OCI-M2 (cell line): ENCODE data around the gene USP6NL.

Experiments
- DNase-seq: peaks from one replicate; lab custom pipeline; 2025; ENCODE audit not compliant: unreplicated experiment; lab: John Stamatoyannopoulos, UW

The USP6NL gene

GRCh38 chr10:11429439-11430052, 181.9 kb downstream of the USP6NL start:
- no peak for DNase-seq

DNA sequence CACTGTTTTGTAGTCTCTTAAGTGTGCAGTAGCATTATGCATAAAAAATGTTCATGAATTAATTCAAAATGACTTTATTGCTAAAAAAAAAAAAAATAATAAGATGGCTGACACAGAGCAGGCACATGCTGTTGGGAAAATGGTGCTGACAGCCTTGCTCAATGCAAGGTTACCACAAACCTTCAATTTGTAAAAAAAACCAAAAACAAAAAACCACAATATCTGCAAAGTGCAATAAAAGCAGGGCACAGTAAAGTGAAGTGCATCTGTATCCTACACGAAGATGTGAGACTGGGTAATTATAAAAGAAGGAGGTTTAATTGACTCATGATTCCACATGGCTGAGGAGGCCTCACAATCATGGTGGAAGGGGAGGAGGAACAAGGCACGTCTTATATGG, 185.8 kb downstream of the USP6NL start:
- no peak for DNase-seq

DNA sequence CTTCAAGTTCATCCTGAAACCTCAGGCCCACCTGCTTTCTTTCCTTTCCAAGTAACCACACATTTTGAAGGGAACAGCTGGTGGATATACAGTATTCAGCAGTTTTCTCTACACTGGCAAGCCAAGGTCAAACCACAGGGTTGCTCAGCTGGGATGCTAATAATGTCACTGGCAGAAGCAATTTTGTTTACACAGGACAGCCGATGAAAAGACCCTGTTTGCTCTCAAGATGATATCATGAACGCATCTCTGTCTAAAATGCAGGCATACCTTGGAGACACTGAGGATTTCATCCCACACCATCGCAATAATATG, 186.2 kb downstream of the USP6NL start:
- no peak for DNase-seq

DNA sequence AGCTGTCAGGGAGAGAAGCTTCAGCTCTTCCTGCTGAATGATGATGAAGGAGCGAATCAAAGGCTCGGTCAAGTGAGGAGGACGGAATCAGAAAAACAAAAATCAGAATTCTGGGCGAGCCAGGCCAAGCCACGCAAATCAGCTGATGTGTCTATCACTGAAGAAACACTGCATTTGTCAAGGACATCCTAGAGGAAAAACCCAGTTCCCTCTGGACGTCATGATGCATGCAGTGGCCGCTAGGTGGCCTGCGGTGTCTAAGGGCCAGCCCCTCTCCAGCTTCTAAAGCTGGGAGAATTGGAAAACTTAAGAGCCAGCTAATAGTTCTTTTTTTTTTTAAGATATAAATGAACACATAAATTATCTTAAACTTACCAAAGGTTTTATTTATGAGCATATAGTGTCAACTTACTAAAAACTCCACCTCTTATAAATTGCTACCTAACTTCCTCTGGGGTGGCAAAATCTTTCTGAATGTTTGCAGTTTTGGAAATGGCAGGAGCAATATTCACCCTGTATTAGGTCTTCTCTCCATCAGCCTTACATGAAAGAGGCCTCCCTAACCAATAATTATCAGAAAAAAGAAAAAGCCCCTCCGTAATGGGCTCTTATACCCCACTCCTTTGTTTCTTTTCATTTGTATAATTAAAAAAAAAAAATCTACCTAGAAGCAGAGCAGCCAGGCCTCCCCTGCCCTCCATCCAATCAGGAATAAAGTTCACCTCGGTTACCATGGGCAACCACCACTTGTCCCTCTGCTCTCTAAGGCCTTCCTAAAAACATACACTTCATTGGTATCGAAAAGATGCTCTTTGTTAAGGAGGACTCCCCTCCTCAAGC, 186.8 kb downstream of the USP6NL start:
- DNase-seq, result peak; percentile 9

DNA sequence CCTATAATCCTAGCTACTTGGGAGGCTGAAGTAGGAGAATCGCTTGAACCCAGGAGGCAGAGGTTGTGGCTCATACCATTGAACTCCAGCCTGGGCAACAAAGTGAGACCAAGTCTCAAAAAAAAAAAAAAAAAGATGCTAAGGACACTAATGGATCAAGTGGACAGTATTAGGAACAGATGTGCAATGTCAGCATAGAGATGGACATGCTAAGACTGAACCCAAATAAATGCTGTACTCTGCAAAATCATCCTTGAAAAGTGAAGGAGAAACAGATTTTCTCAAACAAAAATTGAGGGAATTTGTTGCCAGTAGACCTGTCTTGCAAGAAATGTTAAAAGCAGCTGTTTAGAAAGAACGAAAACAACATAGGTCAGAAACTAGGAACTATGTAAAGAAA, 194.5 kb downstream of the USP6NL start:
- no peak for DNase-seq

DNA sequence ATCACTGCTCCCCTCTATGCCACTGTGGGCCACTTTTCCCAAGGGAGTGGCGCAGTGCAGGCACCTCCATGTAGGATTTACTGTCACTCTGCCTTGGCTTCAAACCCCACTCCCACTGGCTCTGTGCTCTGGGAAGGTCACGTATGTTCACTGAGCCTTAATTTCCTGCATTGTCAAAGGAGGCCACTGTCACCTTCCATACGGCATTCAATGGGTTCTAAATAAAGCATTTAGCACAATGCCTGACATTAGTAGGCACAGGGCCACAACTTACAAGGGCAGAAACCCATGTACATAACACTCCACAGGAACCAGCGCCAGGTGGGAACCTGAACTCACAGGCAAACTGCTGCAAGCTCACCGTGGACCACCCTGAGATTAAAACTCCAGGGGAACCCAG, 196.4 kb downstream of the USP6NL start:
- no peak for DNase-seq

- DNase-seq, result no peak
Measured at GRCh38 chr10:11414314-11415038, 197.0 kb downstream of the USP6NL start.

DNA sequence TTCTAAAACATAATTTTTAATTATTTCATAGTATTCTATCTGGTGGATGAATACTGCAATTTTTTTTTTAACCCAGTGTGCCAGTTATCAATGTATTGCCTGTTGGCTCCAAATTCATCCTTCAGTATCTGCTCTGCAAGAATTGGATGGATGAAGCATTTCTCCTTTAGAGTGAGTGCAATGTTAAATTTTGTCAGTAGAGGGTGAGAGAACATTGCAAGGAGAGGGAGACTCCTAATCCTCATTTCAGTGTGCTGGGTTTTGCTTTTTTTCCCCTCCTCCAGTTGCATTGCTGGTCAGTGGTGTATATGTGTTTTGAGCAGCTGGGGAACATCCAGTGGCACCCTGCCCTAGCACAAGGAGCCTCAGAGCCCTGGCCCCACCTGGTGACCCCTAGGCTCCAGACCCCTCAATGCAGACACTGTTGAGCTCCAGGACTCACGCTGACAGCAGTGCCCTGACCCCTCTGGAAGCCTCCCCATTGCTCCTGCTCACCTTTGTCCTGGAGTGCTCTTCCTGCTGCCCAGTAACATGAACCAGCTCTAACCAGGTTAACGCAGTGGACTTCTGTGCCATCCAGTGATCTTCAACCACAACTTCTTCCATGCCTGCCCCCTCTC, 199.4 kb downstream of the USP6NL start:
- DNase-seq, result no peak

- DNase-seq, result no peak
Measured at GRCh38 chr10:11409357-11409756, 202.1 kb downstream of the USP6NL start.

GRCh38 chr10:11407939-11408338, 203.5 kb downstream of the USP6NL start:
- DNase-seq, result no peak

- DNase-seq, result no peak
Measured at GRCh38 chr10:11406746-11407145, 204.7 kb downstream of the USP6NL start.

GRCh38 chr10:11404901-11405300, 206.5 kb downstream of the USP6NL start:
- no peak for DNase-seq
